GM21576 (cell line): ENCODE data around the gene RNF126.
"Not testable (repeated sequence)": the region's sequence is repeated elsewhere in the genome, so short reads cannot be mapped to it uniquely, and the experiment has no call there.

Source experiments
- ATAC-seq: cut with Tn5 transposase; IDR thresholded peaks from one replicate; pipeline ENCODE4 v1.9.1; 2021; ENCODE audit warnings: mild to moderate bottlenecking, moderate library complexity; ENCODE audit not compliant: unreplicated experiment

Gene RNF126

DNA sequence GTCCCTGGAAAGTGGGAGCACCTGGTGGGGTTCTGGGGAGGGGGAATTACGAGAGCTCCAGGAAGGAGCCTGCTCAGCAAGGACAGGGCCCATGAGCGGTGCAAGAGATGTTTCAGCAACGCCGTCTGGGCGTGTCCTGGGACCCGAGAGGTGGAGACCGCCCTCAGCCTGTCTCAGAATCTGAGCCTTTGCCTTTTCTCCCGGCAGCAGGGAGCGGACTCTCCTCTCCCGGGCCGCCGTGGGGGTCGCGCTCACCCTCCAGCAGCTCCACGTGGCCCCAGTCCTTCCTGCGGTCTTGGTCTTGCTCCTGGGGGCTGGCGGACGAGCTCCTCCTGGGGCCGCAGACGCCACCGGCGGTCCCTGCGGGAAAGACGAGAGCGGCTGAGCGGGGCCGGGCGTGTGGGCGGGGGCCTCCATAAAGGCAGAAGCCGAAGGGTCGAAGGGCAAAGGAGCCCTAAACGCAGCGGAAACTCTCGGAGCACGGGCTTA, 30.4 kb downstream of the RNF126 start:
- peak; percentile 17 for ATAC-seq

DNA sequence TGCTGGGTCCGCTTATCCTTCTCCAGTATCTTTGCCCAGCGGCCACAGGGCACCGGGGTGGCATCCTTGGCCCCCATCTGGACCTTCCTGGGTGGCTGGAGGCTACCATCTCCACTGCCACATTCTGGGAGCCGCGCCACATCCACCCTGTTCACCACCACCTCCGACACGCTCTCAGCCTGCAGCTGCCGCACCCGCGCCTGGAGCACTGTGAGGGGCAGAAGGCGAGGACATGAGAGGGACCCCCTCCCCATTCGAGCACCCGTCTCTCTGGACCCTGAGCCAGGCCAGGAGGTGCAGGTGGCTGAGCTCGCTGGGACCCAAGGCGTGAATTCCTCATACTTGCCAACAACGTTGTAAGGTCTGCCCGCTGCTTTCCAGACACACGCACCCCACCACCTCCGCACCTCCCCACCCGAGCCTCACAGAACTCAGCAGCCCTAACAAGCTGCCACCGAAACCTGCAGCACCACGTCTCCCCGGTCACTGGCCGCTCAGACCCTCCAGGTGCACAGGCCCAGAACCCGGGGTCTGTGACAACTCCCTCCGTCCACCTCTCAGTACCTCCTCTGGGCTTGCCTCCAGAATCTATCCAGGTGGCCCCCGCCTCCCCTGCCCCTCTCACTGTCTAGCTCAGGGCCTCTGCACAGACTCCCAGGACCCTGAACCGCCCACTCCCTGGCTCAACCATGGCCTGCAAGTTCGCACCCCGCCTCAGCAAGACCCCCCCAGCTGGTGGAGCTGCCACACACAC, 32.9 kb downstream of the RNF126 start:
- no peak for ATAC-seq

- not testable (repeated sequence) for ATAC-seq
Observed at GRCh38 chr19:629515-629914, 33.5 kb downstream of the RNF126 start.

DNA sequence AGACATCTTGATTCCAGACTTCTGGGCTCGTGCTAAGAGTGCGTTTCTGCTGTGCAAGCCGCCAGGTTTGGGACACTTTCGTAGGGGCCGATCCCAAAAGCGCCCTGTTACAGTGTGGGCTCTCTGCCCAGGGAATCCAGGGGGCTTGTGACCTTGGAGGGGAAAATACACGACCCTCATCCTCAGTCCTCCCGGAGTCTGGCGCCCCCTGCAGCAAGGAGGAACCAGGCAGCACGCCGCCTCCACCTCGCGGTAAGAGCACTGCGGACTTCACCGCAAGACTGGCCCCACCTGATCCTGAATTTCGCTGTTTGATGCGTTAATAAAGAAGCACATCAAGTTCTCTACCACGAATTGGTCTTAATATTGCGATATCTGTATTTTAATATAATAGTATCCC, 34.8 kb downstream of the RNF126 start:
- no peak for ATAC-seq

DNA sequence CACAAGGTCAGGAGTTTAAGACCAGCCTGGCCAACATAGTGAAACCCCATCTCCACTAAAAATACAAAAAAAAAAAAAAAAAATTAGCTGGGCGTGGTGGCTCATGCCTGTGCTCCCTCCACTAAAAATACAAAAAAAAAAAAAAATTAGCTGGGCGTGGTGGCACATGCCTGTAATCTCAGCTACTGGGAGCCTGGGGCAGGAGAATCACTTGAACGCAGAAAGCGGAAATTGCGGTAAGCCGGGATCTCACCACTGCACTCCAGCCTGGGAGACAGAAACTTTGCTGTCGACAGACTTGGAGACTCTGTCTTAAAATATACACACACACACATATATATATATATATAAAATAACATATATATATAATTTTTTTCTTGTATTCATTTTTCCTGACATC, 36.4 kb downstream of the RNF126 start:
- not testable (repeated sequence) for ATAC-seq

DNA sequence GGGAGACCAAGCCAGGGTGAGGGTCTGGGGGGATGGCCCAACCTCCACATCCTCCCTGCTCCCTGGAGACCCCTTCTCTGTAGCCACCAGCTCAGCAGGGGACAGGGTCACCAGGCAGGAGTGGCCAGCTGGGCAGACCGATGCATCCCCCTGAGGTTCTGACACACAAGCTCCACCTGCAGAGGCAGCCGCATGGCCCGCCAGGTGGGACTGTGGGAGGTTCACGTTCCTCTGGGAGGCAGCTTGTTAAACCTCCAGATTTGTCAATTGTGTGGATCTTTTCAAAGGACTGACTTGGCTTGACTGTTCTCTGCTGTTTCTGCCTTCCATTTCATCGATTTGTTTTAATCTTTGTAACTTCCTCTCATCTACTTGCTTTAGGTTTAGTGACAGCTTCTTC, 37.8 kb downstream of the RNF126 start:
- no peak for ATAC-seq

DNA sequence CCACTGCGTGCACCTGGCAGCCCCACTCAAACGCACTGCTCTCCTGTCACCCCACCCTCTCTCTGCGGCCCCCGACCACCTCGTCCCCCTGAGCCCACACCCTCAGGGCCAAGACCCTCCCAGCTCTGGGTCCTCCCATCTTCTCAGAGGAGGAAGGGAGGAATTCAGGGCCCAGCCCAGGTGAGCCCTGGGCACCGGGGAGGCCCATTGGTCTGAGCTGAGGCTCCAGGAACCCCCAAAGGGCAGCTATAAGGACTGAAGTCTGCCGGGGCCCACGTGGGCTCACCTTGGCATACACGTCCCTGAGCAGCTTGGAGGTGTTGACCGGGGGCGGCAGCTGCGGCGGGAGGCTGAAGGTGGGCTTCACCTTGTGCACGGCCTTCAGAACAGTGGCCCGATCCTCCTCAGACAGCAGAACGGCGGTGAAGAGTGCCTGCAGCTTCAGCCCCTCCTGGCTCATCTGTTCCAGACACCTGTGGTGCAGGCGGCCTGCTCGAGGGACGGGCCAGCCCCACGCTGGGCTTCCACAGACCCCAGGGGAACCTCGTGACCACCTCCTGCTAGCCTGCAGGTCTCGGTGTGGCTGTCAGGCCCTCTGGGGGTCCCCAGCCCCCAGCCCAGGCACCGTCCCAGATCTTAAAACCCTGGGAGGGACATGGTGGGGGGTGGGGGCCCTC, 38.4 kb downstream of the RNF126 start:
- no peak for ATAC-seq

- ATAC-seq: no peak
Observed at GRCh38 chr19:623974-624373, 39.0 kb downstream of the RNF126 start.

DNA sequence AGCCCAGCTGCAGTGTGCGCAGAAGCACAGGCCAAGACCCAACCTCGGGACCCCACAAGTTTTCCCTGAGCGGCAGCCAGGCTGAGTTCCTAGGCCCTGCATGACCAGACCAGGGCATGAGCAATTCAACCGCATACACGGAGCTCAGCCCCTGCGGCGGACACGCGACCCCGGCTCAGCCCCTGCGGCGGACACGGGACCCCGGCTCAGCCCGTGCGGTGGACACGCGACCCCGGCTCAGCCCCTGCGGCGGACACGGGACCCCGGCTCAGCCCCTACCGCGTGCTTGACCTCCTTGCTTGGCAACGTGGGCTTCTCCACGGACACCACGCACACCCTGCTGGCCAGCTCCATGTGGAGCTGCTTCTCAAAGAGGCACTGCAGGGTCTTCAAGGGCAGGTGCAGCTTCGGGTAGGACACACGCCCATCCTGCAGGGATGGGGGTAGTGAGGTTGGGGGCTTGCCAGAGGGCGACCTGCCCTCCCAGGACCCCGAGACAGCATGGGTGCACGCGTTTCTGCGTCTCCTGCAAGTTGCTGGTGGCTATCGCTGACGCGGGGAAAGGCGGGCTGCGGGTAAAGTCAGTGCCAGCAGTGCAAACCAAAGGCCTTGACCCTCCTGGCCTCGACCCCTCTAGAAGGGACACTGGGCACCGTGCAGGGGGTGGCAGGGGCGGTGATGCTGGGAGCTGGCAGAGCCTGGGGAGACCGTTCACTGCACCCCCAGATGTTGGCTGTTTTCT, 39.7 kb downstream of the RNF126 start:
- ATAC-seq: no peak

DNA sequence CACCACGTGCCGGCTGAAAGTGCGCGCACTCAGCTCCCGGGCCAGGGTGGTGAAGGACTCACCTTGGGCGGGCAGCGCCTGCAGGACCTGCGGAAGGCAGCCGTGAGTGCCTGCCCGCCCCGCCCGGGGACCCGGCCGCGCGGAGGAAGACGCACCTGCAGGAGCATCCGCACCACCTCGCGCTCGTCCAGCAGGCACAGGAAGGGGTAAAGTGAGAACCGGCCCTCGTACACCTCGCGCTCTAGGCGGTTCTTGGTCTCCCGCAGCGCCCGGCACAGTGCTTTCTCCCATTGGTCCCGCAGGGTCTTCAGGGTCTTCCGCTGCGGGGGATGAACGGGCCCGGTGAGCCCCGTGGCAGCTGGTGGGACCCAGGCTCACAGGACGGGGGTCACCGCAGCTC, 40.3 kb downstream of the RNF126 start:
- ATAC-seq: no peak

- no peak for ATAC-seq
Observed at GRCh38 chr19:621819-622218, 41.2 kb downstream of the RNF126 start.

DNA sequence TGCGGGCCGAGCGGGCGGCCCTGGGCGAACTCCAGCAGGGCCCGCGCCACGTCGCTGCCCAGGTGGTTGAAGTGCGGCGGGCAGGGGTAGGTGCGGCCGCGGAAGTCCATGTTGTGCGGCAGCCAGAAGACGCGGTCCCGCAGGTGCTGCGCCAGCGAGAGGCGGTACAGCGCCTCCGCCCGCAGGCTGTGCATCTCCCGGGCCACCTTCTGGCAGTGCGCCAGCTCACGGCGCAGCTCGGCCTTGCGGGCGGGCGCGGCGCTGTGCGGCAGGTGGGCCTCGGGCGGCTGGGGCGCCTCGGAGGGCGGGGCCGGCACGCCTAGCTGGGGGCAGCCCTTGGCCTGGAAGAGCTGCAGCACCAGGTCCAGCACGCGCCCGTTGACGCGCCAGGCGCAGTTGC, 41.8 kb downstream of the RNF126 start:
- not testable (repeated sequence) for ATAC-seq

DNA sequence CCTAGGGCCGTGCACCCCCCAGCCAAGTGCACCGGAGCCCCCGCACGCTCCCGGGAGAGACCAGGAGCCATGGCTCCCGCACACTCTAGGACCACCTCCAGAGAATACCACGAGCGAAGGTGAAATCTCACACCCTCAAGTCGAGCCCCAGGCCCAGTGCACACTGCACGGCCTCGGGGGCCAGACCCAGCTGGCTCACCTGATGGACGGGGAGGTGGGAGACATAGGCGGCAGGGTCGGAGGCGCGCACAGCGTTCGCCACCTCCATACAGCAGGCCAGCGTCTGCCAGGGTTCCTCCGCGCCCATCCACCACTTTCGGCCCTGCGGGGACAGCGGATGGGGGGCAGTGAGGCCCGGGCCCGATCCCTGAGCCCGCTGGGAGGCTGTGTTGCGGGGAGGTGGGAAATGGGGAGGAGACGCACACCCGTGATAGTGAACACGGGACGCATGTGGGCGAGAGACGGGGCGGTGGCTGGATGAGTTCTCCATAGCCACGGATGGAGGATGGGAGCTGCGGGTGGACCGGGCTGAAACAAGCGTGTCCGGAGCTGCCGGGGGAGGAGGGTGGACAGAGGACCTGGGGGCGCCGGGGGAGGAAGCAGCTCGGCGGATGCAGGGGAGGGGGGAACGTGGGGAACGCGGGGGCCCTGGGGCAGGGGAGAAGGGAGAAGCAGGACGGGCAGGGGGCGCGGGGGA, 42.7 kb downstream of the RNF126 start:
- no peak for ATAC-seq

- no peak for ATAC-seq
Observed at GRCh38 chr19:619286-620002, 43.6 kb downstream of the RNF126 start.

- ATAC-seq: no peak
Observed at GRCh38 chr19:618674-619285, 44.2 kb downstream of the RNF126 start.

- no peak for ATAC-seq
Observed at GRCh38 chr19:618247-618619, 44.8 kb downstream of the RNF126 start.

DNA sequence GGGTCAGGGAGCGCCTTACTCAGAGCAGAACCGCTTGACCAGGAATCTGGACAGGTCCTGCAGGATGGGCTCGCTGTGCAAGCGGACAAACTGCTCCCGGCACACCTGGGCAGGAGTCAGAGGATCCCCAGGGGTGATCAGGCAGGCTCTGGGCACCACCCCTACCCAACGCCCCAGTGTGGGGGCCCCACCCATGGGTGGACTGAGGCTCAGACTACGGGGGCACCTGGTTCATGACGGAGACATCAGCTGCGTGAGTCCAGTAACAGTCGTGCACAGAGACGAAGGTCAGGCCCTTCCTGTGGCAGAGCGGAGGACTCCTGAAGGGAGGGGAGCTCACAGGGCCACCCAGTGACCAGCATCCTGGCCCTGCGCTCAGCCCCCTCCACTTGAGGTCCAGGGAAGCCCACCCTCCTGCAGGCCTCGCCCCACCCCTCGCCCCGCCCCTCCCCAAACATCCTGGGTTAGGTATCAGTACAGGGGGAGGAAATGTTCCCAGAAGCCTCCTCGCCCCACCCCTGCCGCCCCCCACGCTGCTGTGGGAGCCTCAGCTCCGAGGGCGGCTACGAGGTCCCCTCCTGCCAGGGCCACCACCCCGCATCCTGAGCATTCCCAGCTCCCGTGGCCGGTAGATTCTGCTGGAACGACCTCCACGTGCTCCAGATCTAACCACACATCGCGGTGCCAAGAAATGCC, 45.3 kb downstream of the RNF126 start:
- ATAC-seq: no peak

- ATAC-seq: no peak
Observed at GRCh38 chr19:616747-617526, 46.1 kb downstream of the RNF126 start.
